RWPE2 (cell line): ENCODE data around the gene TRAPPC3.
"Not testable (repeated sequence)": the region's sequence is repeated elsewhere in the genome, so short reads cannot be mapped to it uniquely, and the experiment has no call there.

ENCODE experiments used
- ATAC-seq: fragments of 200-7000 bp; cut with Tn5 transposase; 3 replicates; pipeline ENCODE4 v1.9.1; 2021; ENCODE audit warnings: low read depth
- DNase-seq: peaks from one replicate; pipeline ENCODE4 v3.0.0-alpha.2; 2020; ENCODE audit warnings: low spot score
- H3K27ac ChIP-seq: fragments of 450-650 bp; 2 replicates; pipeline ENCODE4 v1.5.1; 2017; ENCODE audit warnings: mild to moderate bottlenecking; ENCODE audit not compliant: poor library complexity, severe bottlenecking
- H3K27me3 ChIP-seq: fragments of 250-450 bp; sonication (Bioruptor Pico); 2 replicates; pipeline ENCODE4 v1.5.1; 2021; ENCODE audit warnings: mild to moderate bottlenecking, moderate library complexity; ENCODE audit not compliant: insufficient read depth, poor library complexity, severe bottlenecking
- H3K36me3 ChIP-seq: fragments of 250-450 bp; sonication (Bioruptor Pico); 2 replicates; pipeline ENCODE4 v1.5.1; 2020; ENCODE audit warnings: low read depth, mild to moderate bottlenecking, moderate library complexity
- H3K4me1 ChIP-seq: fragments of 250-450 bp; sonication (Bioruptor Pico); 2 replicates; pipeline ENCODE4 v1.5.1; 2021; ENCODE audit warnings: mild to moderate bottlenecking, moderate library complexity; ENCODE audit not compliant: insufficient read depth, poor library complexity, severe bottlenecking
- H3K4me3 ChIP-seq: fragments of 250-450 bp; sonication (Bioruptor Pico); 2 replicates; pipeline ENCODE4 v1.5.1; 2021; ENCODE audit warnings: mild to moderate bottlenecking, moderate library complexity; ENCODE audit not compliant: severe bottlenecking
- H3K9me3 ChIP-seq: fragments of 250-450 bp; sonication (Bioruptor Pico); 2 replicates; pipeline ENCODE4 v1.5.1; 2021; ENCODE audit warnings: mild to moderate bottlenecking, moderate library complexity; ENCODE audit not compliant: severe bottlenecking
- CTCF ChIP-seq: fragments of 450-650 bp; IDR thresholded peaks from one replicate; pipeline ENCODE4 v1.5.1; 2017; ENCODE audit warnings: mild to moderate bottlenecking, moderate library complexity; ENCODE audit not compliant: poor library complexity, severe bottlenecking

Gene TRAPPC3

GRCh38 chr1:36149237-36149972 is at the start of gene TRAPPC3:
Gene TRAPPC3 (minus strand): TSS chr1:36149486. CDS start chr1:36149378, 108 bp downstream.
- Histone ChIP-seq H3K36me3 (peaks cover 6% of the 10 kb centered on the region; the same call in 1 of the 2 replicates), H3K9me3 (no peaks in the 10 kb centered on the region), H3K27ac (peak within 1 kb of the TSS; percentile 98), H3K4me3 (peak within 1 kb of the TSS; percentile 53), H3K4me1 (peaks cover 20% of the 10 kb centered on the region), H3K27me3 (no peaks in the 10 kb centered on the region)
- peak; percentile 99 for TF ChIP-seq CTCF
- peak; percentile 100 for DNase-seq
- ATAC-seq, result peak; percentile 88

- ATAC-seq (no peak), DNase-seq (no peak)
- H3K36me3 ChIP-seq, result no peaks in the 10 kb centered on the region
Measured at GRCh38 chr1:36198641-36199040, 49.4 kb upstream of the TRAPPC3 start.

GRCh38 chr1:36196805-36197204 is 47.5 kb upstream of the TRAPPC3 start:
- H3K4me3 ChIP-seq, DNase-seq, H3K27ac ChIP-seq, H3K36me3 ChIP-seq, H3K27me3 ChIP-seq, ATAC-seq, H3K9me3 ChIP-seq, H3K4me1 ChIP-seq: not testable (repeated sequence)

More at GRCh38 chr1:36198641-36199040, 49.4 kb upstream of the TRAPPC3 start:
- Histone ChIP-seq H3K4me3 (no peak overlapping the region), H3K9me3 (no peaks in the 10 kb centered on the region), H3K27me3 (no peaks in the 10 kb centered on the region), H3K27ac (no peak overlapping the region), H3K4me1 (no peaks in the 10 kb centered on the region)
- TF ChIP-seq CTCF, result no peak

GRCh38 chr1:36187800-36188593 is 38.7 kb upstream of the TRAPPC3 start:
- H3K36me3 ChIP-seq, result no peaks in the 10 kb centered on the region
- peak; percentile 93 for TF ChIP-seq CTCF
- peaks cover 5% of the 10 kb centered on the region for H3K4me1 ChIP-seq
- DNase-seq (peak; percentile 86), ATAC-seq (peak; percentile 87)
- H3K4me3 ChIP-seq, result no peak overlapping the region
- H3K27ac ChIP-seq, result peak overlapping the region; percentile 70
- H3K27me3 ChIP-seq, result no peaks in the 10 kb centered on the region
- H3K9me3 ChIP-seq, result no peaks in the 10 kb centered on the region

GRCh38 chr1:36183309-36183856 is 34.1 kb upstream of the TRAPPC3 start:
- TF ChIP-seq CTCF, result no peak
- Histone ChIP-seq H3K27me3 (no peaks in the 10 kb centered on the region), H3K27ac (peak overlapping the region; percentile 26), H3K4me3 (no peak overlapping the region), H3K9me3 (no peaks in the 10 kb centered on the region), H3K36me3 (peaks cover 35% of the 10 kb centered on the region), H3K4me1 (peaks cover 5% of the 10 kb centered on the region)
- DNase-seq (no peak), ATAC-seq (peak; percentile 5; the same call in 1 of the 3 replicates)
